IPS-18a (cell line): ENCODE measurements around the gene CFHR5.
"Not testable (repeated sequence)": the region's sequence is repeated elsewhere in the genome, so short reads cannot be mapped to it uniquely, and the experiment has no call there.

Experiments
- H3K27ac ChIP-seq: one replicate; pipeline ENCODE4 v1.5.1; 2013; ENCODE audit warnings: low read length
- H3K27me3 ChIP-seq: one replicate; pipeline ENCODE4 v1.6.1; 2013; ENCODE audit warnings: mild to moderate bottlenecking, low read length; ENCODE audit not compliant: control insufficient read depth, insufficient read depth
- H3K36me3 ChIP-seq: one replicate; pipeline ENCODE4 v1.6.1; 2013; ENCODE audit warnings: low read depth, low read length; ENCODE audit not compliant: control insufficient read depth
- H3K4me1 ChIP-seq: one replicate; pipeline ENCODE4 v1.6.1; 2013; ENCODE audit warnings: low read depth, low read length; ENCODE audit not compliant: control insufficient read depth
- H3K4me3 ChIP-seq: one replicate; pipeline ENCODE4 v1.5.1; 2013; ENCODE audit warnings: low read length
- H3K9ac ChIP-seq: one replicate; pipeline ENCODE4 v1.6.1; 2013; ENCODE audit warnings: mild to moderate bottlenecking, low read length, moderate library complexity
- H3K9me3 ChIP-seq: one replicate; pipeline ENCODE4 v1.6.1; 2013; ENCODE audit warnings: low read depth, low read length; ENCODE audit not compliant: control insufficient read depth

CFHR5 gene

DNA sequence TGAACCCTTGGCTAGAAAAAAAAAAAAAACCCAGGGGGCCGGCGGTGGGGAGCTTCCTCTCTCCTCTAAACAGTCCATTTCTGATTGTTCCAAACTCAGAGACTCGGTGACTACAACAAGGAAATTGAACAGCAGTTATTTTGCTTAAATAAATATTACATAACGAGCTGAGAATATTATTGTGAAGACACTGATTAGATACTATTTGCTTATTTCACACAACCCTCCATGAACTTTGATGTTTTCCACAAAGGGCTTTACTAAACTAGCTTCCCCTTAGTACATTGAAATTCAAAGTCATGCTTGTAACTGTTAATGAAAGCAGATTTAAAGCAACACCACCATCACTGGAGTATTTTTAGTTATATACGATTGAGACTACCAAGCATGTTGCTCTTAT lies at the start of gene CFHR5:
Gene CFHR5, plus strand, starts transcription at position 279 of the 400 bp plus-strand sequence. Its CDS starts 109 bp downstream, at position 388.
- Histone ChIP-seq H3K9me3 (no peaks in the 10 kb centered on the region), H3K36me3 (no peaks in the 10 kb centered on the region), H3K4me3 (no peak within 1 kb of the TSS)

DNA sequence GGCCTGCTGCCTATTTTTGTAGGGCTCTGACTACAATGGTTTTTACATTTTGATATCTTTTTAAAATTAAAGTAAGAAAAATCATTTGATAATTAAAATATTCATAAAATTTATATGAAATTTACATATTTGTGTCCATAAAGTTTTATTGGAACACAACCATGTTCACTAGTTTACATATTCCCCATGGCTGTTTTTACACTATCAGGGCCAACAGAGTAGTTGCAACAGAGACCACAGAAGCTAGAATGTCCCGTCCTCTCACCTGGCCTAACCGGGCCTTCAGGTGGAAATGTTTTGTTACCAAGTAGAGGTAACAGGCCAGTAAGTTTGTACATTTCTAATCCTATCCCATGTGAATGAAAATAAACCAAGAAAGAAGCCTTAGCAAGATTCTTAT lies 44.5 kb upstream of the CFHR5 start:
- not testable (repeated sequence) for H3K9ac ChIP-seq, H3K36me3 ChIP-seq

More for the DNA sequence above, at the start of gene CFHR5:
- no peak within 1 kb of the TSS for H3K9ac ChIP-seq
- H3K4me1 ChIP-seq, result no peaks in the 10 kb centered on the region
- no peak within 1 kb of the TSS for H3K27ac ChIP-seq
- no peaks in the 10 kb centered on the region for H3K27me3 ChIP-seq

DNA sequence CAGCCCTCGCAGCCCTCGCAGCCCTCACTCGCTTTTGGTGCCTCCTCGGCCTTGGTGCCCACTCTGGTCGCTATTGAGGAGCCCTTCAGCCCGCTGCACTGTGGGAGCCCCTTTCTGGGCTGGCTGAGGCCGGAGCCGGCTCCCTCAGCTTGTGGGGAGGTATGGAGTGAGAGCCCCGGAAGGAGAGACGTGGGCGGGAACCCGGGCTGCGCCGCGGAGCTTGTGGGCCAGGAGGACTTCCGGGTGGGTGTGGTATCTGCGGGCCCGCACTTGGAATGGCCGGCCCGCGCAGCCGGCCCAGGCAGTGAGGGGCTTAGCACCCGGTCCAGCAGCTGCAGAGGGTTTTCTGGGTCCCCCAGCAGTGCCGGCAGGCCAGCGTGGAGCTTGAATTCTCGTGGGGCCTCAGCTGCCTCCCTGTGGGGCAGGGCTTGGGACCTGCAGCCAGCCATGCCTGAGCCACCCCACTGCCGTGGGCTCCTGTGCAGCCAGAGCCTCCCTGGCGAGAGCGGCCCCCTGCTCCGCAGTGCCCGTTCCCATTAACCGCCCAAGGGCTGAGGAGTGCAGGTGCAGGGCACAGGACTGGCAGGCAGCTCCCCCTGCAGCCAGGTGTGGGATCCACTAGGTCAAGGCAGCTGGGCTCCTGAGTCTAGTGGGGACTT lies 43.7 kb upstream of the CFHR5 start:
- no peaks in the 10 kb centered on the region for H3K36me3 ChIP-seq
- H3K9me3 ChIP-seq, result no peaks in the 10 kb centered on the region
- H3K9ac ChIP-seq, result no peak overlapping the region
- no peaks in the 10 kb centered on the region for H3K27me3 ChIP-seq
- no peaks in the 10 kb centered on the region for H3K4me1 ChIP-seq
- H3K4me3 ChIP-seq, result no peak overlapping the region
- no peak overlapping the region for H3K27ac ChIP-seq

More for the DNA sequence above, 44.5 kb upstream of the CFHR5 start:
- H3K27me3 ChIP-seq, H3K4me1 ChIP-seq, H3K9me3 ChIP-seq, H3K27ac ChIP-seq, H3K4me3 ChIP-seq: not testable (repeated sequence)

DNA sequence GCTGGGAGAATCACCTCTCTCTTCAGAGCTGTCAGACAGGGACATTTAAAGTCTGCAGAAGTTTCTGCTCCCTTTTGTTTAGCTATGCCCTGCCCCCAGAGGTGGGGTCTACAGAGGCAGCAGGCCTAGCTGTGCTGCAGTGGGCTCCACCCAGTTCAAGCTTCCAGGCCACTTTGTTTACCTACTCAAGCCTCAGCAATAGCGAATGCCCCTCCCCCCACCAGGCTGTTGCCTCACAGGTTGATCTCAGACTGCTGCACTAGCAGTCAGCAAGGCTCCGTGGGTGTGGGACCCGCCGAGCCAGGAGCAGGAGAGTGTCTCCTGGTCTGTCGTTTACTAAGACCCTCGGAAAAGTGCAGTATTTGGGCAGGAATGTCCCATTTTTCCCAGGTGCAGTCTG lies 35.9 kb upstream of the CFHR5 start:
- not testable (repeated sequence) for H3K4me1 ChIP-seq, H3K4me3 ChIP-seq, H3K36me3 ChIP-seq

DNA sequence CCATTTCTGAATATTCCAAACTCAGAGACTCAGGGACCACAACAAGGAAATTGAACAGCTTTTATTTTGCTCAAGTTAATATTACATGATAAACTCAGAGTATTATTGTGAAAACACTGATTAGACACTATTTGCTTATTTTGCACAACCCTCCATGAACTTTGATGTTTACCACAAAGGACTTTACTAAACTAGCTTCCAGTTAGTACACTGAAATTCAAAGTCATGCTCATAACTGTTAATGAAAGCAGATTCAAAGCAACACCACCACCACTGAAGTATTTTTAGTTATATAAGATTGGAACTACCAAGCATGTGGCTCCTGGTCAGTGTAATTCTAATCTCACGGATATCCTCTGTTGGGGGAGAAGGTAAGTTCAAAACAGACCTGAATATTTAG lies 33.8 kb upstream of the CFHR5 start, which contains the start of gene CFHR2:
Gene CFHR2, plus strand, starts transcription at position 171 of the 400 bp plus-strand sequence. Its CDS starts 143 bp downstream, at position 314.
- H3K36me3 ChIP-seq, H3K9ac ChIP-seq, H3K9me3 ChIP-seq, H3K27ac ChIP-seq, H3K4me3 ChIP-seq, H3K4me1 ChIP-seq, H3K27me3 ChIP-seq: not testable (repeated sequence)

More for the DNA sequence above, 35.9 kb upstream of the CFHR5 start:
- not testable (repeated sequence) for H3K27ac ChIP-seq, H3K9ac ChIP-seq, H3K9me3 ChIP-seq, H3K27me3 ChIP-seq

DNA sequence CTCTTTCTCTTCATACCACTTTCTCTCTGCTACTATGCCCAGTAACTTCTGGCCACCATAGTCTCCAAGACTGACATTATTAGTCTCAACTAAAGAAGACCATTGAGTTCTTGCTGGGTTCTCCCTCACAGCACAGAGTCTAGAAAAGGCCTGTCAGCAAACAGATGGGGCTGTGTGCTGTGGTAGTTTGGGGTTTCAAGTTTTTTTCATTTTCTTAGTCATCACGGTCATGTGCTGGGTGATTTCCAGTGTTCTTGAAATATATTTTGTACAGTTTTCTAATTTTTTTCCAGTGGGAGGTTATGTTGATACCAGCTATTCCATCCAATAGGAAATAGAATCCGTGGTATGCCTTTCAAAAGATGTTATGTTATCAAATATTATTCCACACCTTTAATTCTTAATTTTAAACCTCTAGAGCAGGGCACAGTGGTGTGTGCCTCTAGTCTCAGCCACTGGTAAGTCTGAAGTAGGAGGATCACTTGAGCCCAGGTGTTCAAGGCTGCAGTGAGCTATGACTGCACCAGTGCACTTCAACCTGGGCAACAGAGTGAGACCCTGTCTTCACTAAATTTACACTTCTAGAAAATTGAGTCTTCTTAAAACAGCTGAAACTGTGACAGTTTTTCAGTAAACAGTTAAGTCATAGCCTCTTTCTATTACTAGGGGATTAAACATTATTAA lies 25.5 kb upstream of the CFHR5 start:
- Histone ChIP-seq H3K9ac (no peak overlapping the region), H3K9me3 (no peaks in the 10 kb centered on the region), H3K4me1 (no peaks in the 10 kb centered on the region), H3K27me3 (no peaks in the 10 kb centered on the region), H3K27ac (no peak overlapping the region), H3K36me3 (no peaks in the 10 kb centered on the region), H3K4me3 (no peak overlapping the region)

DNA sequence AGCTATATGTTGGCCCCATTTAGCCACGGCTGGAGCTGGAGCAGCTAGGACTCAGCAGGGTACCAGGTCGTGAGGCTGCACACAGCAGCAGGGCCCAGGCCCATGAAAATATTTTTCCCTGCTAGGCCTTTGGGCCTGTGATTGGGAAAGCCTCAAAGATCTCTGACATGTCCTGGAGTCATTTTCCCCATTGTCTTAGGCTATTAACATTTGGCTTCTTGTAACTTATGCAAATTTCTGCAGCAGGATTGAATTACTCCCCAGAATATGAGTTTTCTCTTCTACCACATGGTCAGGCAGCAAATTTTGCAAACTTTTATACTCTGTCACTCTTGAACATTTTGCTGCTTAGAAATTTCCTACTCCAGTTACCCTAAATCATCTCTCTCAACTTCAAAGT lies 22.6 kb upstream of the CFHR5 start:
- no peak overlapping the region for H3K27ac ChIP-seq
- H3K4me1 ChIP-seq, result no peaks in the 10 kb centered on the region
- no peak overlapping the region for H3K9ac ChIP-seq
- no peaks in the 10 kb centered on the region for H3K9me3 ChIP-seq
- H3K36me3 ChIP-seq, result no peaks in the 10 kb centered on the region
- H3K27me3 ChIP-seq, result no peaks in the 10 kb centered on the region
- no peak overlapping the region for H3K4me3 ChIP-seq

DNA sequence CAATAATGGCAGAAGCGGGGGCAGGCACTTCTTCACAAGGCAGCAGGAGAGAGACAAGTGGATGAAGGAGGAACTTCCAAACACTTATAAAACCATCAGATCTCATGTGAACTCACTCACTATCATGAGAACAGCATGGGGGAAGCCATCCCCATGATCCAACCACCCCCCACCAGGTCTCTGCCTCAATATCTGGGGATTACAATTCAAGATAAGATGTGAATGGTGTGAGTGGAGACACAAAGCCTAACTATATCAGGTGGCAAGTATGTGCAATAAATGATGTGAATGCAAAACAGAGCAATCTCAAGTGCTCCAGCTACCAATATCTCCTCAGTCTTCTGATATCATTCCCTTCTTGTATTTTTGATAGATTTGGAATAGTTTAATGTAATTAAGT lies 21.4 kb upstream of the CFHR5 start:
- Histone ChIP-seq H3K9ac (no peak overlapping the region), H3K4me3 (no peak overlapping the region), H3K27me3 (no peaks in the 10 kb centered on the region), H3K4me1 (no peaks in the 10 kb centered on the region), H3K9me3 (no peaks in the 10 kb centered on the region), H3K36me3 (no peaks in the 10 kb centered on the region), H3K27ac (no peak overlapping the region)

DNA sequence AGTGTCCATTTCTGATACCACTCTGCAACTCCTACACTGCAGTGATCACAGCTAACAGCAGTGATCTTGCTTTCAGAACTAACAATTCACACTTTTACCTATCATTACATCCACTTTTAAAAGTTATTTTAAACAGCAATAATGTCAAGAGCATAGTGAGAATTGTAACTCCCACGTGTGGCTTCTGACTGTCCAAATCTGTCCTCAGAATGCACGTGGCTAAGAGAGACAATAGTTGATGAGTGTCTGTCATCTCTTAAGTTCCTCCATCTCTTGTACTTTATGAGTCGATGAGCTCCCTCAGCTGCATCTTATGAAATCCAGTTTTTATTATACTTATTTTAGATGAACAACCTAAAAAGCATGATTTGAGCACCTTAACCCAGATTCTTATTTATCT lies 16.5 kb upstream of the CFHR5 start:
- Histone ChIP-seq H3K27ac (no peak overlapping the region), H3K9ac (no peak overlapping the region), H3K36me3 (no peaks in the 10 kb centered on the region), H3K4me1 (no peaks in the 10 kb centered on the region), H3K27me3 (no peaks in the 10 kb centered on the region), H3K4me3 (no peak overlapping the region), H3K9me3 (no peaks in the 10 kb centered on the region)

DNA sequence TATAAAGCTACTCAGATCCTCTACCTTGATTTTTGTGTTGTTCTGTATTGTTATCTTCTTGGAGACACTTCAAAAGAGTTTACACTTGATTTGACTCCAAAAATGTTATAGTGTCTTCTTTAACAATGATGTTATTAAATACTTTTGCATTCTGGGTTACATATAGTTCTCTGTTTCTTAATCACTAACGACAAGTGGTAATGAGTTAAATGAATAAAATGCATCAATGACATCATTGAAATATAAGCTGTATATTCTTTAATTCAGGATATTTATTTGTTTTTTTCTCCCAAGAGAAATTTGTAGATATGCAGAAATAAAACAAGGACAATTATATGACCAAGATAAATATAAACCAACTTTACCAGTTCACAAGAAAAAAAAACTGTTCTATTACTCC lies 7.2 kb upstream of the CFHR5 start:
- Histone ChIP-seq H3K9ac (no peak overlapping the region), H3K36me3 (no peaks in the 10 kb centered on the region), H3K4me1 (no peaks in the 10 kb centered on the region), H3K4me3 (no peak overlapping the region), H3K27me3 (no peaks in the 10 kb centered on the region), H3K9me3 (no peaks in the 10 kb centered on the region), H3K27ac (no peak overlapping the region)

DNA sequence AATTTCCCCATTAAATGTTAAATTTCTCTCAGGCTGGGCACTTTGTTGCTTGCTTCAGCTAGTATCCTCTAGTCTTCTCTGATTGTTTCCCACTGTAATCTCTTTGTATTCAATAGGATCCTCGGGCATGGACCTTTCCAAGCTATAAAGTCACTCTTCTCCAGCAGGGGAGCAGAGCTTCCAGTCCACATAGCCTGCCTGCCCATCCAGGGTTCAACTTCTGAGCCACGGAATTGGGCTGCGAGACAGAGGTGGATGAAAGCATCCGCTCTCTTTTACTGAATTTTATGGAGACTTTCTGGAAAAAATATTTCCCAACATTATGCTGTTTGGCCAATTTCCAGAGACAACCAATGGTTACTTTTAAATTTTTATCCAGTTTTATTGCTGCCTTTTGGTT lies 1.1 kb upstream of the CFHR5 start:
- no peak overlapping the region for H3K4me3 ChIP-seq
- no peaks in the 10 kb centered on the region for H3K9me3 ChIP-seq
- no peak overlapping the region for H3K9ac ChIP-seq
- H3K27me3 ChIP-seq, result no peaks in the 10 kb centered on the region
- H3K36me3 ChIP-seq, result no peaks in the 10 kb centered on the region
- no peak overlapping the region for H3K27ac ChIP-seq
- H3K4me1 ChIP-seq, result no peaks in the 10 kb centered on the region

DNA sequence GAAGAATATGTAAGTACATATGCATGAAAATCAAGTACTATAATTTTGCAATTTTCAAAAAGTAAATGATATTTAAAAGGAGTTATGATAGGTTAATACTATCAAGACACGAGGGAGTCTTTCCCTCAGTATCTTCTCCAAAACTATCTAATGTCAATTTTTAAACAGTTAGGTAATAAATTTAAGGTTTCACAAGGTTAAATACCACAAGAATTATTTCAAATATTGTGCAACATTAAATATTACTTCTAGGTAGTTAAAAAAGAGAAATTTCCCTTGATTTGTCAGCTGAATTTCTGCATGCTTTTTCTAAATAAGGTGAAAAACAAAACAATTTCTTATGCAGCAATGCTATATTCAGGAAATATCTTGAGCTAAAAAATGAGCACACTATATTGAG lies 3.5 kb downstream of the CFHR5 start:
- H3K4me1 ChIP-seq, result no peaks in the 10 kb centered on the region
- H3K9me3 ChIP-seq, result no peaks in the 10 kb centered on the region
- no peak overlapping the region for H3K4me3 ChIP-seq
- H3K27me3 ChIP-seq, result no peaks in the 10 kb centered on the region
- no peaks in the 10 kb centered on the region for H3K36me3 ChIP-seq
- H3K27ac ChIP-seq, result no peak overlapping the region
- no peak overlapping the region for H3K9ac ChIP-seq
